ENCODE results near the gene RIT1.

DNA sequence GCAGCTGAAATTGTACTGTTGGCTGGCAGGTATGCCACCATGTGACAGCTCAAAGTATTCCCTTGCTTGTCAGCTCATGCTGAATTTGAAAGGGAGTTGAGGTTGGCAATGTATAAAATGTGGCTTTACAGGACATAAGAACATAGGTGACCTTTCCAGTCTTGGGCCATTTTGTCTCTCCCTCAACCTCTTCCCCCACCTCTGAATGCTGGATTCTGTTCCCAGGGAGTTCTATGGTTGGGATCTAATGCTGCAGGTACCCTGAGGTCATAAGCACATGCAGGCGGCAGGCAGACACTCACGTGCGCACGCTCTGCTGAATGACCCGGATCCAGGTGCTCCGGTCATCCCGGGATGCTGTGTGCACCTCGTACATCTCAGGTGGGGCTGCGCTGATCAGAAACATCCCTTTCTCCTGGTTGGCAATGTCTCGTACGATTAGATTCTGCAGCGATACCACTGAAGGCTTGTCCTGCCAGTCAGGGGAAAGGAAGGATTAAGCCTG is 46.3 kb upstream of the RIT1 start:
- TF ChIP-seq, protein P1, sequence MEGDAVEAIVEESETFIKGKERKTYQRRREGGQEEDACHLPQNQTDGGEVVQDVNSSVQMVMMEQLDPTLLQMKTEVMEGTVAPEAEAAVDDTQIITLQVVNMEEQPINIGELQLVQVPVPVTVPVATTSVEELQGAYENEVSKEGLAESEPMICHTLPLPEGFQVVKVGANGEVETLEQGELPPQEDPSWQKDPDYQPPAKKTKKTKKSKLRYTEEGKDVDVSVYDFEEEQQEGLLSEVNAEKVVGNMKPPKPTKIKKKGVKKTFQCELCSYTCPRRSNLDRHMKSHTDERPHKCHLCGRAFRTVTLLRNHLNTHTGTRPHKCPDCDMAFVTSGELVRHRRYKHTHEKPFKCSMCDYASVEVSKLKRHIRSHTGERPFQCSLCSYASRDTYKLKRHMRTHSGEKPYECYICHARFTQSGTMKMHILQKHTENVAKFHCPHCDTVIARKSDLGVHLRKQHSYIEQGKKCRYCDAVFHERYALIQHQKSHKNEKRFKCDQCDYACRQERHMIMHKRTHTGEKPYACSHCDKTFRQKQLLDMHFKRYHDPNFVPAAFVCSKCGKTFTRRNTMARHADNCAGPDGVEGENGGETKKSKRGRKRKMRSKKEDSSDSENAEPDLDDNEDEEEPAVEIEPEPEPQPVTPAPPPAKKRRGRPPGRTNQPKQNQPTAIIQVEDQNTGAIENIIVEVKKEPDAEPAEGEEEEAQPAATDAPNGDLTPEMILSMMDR (IDR thresholded peaks at IDR 0.05) = no peak
- TF ChIP-seq POLR2A (IDR thresholded peaks at IDR 0.05) = no peak
